HG02973 (cell line): ENCODE data around the gene AP1M1.
"Not testable (repeated sequence)": the region's sequence is repeated elsewhere in the genome, so short reads cannot be mapped to it uniquely, and the experiment has no call there.

Experiments
- ATAC-seq: cut with Tn5 transposase; IDR thresholded peaks from one replicate; pipeline ENCODE4 v1.9.1; 2021; ENCODE audit warnings: moderate library complexity; ENCODE audit not compliant: unreplicated experiment

AP1M1 gene

DNA sequence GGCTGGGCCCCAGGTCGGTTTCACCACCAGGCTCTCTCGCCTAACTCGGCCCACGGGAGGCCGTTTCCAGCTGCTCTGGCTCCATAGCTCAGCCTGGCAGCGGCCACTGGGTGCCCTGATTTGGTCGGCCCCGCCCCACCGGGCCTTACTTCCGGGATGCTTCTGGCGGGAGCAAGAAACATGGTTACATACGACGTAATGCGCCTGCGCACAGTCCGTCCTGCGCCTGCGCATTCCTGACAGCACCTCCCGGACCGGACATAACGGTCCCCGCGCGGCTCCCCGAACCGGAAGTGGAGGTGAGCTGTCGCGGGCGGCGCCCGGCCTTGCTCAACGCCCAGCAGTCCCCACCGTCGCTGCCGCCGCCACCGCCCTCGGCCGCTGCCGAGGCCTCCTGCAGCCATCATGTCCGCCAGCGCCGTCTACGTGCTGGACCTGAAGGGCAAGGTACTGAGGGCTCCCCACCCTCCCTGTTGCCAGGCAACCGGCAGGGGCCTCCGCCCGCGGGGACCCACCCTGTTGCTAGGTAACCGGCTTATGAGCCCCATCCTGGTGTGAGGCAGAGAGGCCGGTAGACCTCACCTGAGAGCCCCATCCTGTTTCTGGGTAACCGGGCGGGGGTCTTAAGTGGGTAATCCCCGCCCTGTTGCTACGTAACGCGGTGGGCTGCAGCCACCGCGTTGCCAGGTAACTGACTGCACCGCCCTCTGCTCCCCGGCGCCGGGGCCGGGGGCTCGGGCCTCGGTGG lies at the start of gene AP1M1:
TSS of gene AP1M1 (plus strand) at position 290 of the 748 bp plus-strand sequence. CDS start at position 406, 116 bp downstream.
- ATAC-seq, result peak; percentile 80

DNA sequence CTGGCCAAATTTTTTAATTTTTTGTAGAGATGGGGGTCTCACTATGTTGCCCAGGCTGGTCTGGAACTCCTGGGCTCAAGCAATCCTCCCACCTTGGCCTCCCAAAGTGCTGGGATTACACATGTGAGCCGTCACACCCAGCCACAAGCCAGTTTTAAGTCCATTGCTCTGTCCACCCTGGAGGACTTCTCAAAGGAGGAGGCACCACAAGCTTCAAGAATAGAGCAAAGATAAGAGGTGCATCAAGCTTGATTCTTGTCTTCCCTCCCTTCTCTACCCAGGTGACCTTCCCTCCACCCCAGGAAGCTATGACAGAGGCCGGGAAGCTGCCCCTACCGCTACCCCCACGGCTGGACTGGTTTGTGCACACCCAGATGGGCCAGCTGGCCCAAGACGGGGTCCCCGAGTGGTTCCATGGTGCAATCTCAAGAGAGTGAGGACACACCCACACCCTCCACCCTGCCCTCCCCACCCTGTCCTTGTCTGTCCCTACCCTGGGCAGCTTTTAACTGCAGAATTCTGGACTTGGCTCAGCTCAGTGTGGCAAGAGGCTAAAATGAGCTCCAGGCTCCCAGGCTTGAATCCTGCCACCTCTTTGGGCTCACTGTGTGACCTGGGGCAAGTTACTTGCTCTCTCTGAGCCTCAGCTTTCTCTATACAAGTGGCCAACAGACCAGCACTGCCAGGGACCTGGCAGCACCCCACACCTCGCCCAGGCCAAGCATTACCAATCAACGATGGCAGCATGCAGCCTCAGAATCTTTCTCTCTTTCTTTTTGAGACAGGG lies 49.1 kb upstream of the AP1M1 start:
- ATAC-seq, result no peak

GRCh38 chr19:16153582-16154336 lies 44.0 kb upstream of the AP1M1 start:
- ATAC-seq, result no peak

DNA sequence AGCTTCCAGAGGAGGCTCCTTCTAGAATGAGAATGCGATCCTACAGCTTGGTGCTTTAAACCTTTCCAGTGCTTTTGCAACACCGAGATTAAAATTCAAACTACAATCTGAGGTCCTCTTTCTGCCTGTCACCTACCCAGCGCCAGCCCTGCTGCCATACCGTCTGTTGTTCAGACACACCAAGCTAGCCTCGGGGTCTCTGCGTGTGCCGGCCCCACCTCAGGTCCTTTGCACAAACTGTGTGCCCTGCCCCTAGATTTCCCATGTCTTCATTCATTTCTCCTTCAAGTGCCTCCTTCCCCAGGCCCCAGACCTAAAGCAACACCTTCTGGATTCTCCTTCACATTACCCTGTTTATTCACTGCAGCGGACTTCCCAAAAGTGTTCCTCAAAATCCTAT lies 43.2 kb upstream of the AP1M1 start:
- ATAC-seq, result no peak

DNA sequence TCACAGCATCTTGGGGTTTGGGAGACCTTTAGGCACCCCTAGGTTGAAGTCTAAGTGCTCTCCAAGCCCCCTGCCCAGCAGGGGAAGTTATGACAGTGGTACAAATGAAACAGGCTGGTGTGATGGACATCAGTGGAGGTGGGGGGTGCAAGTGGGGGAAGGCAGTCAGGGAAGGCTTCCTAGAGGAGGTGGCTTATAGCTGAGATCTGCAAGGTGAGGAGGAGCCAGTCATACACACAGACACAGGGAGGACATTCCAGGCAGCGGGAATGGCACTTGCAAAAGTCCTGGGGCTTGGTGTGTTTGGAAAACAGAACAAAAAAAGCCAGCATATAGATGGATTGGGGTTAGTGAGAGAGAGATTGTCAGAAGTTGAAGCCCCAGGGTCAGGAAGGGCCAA lies 42.6 kb upstream of the AP1M1 start:
- ATAC-seq, result no peak

DNA sequence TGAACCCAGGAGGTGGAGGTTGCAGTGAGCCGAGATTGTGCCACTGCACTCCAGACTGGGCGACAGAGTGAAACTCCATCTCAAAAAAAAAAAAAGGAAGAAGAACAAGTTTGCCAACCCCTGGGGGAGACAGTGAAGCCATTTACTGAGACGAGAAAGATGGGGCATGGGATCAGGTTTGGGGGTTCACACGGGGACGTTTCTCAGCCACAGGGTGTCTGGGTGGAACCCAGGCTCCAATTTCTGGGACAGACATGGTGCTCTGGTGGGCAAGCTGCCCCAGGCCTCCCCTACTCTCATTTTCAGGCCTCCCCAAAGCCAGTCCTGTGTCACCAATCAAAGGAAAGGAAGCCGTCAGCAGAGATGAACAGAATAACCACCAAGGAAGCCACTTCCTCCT lies 40.8 kb upstream of the AP1M1 start:
- no peak for ATAC-seq

DNA sequence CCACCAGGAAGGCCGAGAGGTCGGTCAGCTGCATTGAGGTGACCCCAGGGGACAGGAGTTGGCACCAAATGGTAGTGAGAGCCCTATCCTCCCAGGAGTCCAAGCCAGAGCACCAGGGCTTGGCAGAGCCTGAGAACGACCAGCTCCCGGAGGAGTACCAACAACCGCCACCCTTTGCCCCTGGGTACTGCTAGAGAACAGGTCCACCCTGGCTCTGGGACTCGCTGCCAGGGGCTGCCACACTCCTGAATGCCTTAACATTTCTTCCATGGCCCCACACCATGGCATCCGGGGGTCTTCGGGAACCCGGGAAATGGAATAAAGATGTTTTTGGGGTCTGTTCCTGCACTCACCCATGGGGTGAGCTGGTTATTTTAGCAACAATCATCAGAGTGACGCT lies 40.1 kb upstream of the AP1M1 start:
- no peak for ATAC-seq

DNA sequence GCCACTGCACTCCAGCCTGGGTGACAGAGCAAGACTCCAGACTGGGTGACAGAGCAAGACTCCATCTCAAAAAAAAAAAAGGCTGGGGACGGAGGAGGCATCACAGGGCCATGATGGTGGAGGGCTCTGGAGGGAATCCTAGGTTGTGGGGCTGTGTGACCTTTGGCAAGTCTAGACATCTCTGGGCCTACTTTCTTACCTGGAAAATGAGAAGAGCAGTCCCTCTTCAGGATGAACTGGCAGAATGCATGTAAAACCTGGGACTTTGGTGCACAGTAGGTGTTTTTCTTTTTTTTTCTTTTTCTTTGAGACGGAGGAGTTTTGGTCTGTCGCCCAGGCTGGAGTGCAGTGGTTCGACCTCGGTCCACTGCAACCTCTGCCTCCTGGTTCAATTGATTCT lies 38.1 kb upstream of the AP1M1 start:
- ATAC-seq, result no peak

GRCh38 chr19:16160445-16160942 lies 37.2 kb upstream of the AP1M1 start:
- no peak for ATAC-seq

DNA sequence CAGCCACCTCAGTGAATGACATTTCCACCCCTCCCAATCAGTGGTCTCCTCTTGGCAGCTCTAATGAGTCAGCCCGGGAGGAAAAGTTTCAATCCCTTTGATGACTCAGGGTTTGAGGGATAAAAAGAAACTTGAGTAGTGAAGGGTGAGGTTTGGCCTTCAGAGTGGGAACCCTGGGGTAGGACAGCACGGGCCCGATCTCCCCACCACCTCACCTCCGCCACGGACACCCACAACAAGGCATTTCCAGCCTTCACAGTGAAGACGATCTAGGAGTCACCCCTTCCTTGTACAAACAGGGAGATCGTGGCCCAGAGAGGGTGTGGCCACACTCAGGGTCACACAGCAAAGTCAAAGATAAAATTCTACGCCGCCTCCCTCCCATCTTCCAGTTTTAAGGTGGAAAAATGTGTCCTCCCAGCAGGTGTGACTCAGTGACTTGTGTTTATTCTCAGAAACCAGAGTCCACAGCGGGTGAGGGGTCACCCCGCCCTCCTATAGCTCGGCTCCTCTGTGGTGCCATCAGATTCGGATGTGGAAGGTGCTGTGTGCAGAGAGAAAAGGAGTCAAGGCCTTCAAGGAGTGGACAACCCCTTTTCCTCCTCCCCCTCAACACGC lies 36.7 kb upstream of the AP1M1 start:
- no peak for ATAC-seq

GRCh38 chr19:16161840-16162239 lies 35.9 kb upstream of the AP1M1 start:
- ATAC-seq, result no peak

- no peak for ATAC-seq
Measured at GRCh38 chr19:16164222-16164890, 33.4 kb upstream of the AP1M1 start.

- no peak for ATAC-seq
Measured at GRCh38 chr19:16166417-16166816, 31.3 kb upstream of the AP1M1 start.

DNA sequence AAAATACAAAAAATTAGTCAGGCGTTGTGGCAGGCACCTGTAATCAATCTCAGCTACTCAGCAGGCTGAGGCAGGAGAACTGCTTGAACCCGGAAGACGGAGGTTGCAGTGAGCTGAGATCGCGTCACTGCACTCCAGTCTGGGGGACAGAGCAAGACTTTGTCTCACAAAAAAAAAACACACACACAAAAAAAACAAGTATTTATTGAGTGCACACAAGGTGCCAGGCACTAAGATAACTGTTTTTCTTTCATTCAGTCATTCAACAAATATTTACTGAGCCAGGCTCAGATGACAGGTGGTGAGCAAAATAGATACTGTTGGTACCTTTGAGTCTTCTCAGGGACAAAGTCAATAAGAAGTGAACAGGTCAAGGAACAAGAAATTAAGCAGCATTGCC lies 30.7 kb upstream of the AP1M1 start:
- ATAC-seq, result no peak

DNA sequence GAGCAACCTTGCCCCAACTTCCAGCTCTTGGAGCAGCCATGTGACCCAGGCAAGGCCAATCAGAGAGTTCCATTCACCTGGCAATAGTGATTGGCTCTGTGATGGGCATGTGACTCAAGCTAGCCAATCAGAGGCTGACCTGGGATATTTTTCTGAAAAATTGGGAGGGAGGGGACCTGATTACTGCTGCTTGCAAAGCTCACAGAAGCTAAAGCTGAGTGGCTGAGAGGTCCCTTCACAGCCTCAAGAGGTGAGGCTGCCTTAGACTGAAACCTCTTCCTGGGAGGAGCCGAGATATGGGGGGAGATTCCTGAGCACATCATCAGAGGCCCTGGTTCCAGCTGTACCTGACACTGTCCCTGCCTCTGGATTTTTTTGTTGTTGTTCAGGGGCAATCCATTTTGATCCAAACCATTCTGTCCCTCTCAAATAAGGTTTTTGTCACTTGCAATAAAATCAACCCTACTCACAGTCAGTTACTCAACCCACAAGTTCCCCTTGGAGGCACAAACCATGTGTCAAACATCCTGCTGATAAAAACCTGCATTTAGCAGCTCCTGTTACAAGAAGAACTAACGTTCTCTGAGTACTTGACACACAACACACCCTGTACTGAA lies 29.1 kb upstream of the AP1M1 start:
- no peak for ATAC-seq

- ATAC-seq, result no peak
Measured at GRCh38 chr19:16170134-16170533, 27.6 kb upstream of the AP1M1 start.

- no peak for ATAC-seq
Measured at GRCh38 chr19:16175954-16176353, 21.8 kb upstream of the AP1M1 start.

GRCh38 chr19:16178866-16179265 lies 18.8 kb upstream of the AP1M1 start:
- ATAC-seq, result not testable (repeated sequence)

DNA sequence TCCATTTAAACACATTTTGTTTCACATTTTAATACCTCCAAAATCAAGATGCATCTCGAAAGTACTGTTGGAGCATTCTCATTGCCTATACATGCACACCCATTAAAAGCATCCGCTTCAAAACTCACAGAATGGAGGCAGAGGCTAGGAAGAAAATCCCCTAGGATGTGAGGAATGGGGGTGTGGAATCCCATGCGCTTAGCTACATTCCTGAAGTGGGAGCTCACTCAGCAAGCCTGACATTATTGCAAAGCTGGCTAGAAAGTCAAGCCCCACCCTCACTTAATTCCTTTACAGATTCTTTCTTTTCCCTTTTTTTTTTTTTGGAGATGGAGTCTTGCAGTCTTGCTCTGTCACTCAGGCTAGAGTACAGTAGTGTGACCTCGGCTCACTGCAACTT lies 17.1 kb upstream of the AP1M1 start:
- no peak for ATAC-seq

DNA sequence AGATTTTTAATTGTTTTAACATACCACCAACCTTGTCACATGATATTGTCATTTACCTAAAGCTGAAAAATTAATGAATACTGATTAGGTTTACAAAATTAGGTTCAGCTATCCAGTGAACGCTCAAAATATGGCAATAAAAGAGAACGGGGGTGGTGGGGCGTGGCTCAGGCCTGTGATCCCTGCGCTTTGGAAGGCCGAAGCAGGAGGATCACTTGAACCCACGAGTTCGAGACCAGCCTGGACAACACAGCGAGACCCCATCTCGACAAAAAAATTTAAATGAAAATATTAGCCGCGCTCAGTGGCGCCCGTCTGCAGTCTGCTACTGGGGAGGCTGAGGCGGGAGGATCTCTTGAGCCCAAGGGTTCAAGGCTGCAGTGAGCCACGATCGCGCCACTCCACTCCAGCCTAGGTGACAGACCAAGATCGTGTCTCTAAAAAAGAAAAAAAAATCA lies 13.0 kb upstream of the AP1M1 start:
- peak; percentile 5 for ATAC-seq
